HG03280 (cell line): ENCODE measurements around the gene UBE2S.
"Not testable (repeated sequence)": the region's sequence is repeated elsewhere in the genome, so short reads cannot be mapped to it uniquely, and the experiment has no call there.

Source experiments
- ATAC-seq: cut with Tn5 transposase; IDR thresholded peaks from one replicate; pipeline ENCODE4 v1.9.1; 2021; ENCODE audit warnings: mild to moderate bottlenecking, moderate library complexity; ENCODE audit not compliant: unreplicated experiment

Gene UBE2S

DNA sequence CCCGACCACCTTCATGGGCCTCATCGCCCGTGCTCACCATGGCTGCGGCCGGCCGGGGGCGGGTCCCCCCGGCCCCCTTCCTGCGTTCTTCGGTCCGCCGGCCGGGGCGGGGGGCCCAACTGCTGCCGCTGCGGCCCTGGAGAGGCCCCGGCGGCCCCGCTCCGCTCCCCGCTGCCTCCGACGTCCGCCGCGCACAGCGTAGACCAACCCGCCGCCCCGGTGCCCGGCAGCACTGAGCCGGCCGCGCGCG lies at the start of gene UBE2S:
Gene UBE2S, minus strand, starts transcription at position 239 of the 250 bp plus-strand sequence. Its CDS starts 199 bp downstream, at position 40.
- not testable (repeated sequence) for ATAC-seq

DNA sequence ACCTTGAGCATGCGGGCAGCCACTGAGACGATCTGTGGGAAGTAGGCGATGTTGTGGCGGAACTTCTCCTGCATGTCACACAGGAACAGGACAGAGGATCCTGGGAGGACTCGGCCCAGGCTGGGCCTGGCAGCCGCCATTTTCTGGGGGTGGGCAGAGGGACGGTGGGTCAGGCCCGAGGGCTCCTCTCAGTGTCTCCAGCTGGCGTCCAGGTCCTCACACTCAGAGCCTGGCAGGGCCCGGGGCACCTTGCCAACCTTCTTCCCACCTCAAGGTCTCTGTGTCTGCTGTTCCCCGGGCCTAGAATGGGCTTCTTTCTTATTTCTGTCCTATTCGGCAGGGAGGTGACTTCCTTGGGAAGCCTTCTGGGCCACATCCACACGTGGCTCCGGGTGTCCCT lies 48.8 kb upstream of the UBE2S start:
- no peak for ATAC-seq

DNA sequence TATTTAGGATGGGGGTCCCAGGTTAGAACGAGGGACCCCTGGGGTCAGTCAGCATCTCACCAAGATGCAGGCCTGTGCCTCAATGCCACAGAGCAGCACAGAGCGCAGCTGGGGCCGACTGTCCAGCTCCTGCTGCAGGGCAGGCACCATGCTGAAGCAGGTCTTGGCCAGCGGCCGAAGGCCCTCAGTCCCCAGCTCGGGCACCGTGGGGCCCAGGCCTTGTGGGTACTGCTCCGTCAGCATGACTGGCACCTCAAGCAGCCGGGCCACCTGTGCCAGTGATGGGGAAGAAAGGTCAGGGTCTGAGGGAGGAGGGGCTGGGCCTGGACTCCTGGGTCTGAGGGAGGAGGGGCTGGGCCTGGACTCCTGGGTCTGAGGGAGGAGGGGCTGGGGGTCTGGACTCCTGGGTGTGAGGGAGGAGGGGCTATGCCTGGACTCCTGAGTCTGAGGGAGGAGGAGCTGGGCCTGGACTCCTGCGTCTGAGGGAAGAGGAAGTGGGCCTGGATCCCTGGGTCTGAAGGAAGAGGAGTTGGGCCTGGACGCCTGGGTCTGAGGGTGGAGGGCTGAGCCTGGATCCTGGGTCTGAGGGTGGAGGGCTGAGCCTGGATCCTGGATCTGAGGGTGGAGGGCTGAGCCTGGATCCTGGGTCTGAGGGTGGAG lies 48.1 kb upstream of the UBE2S start:
- no peak for ATAC-seq

DNA sequence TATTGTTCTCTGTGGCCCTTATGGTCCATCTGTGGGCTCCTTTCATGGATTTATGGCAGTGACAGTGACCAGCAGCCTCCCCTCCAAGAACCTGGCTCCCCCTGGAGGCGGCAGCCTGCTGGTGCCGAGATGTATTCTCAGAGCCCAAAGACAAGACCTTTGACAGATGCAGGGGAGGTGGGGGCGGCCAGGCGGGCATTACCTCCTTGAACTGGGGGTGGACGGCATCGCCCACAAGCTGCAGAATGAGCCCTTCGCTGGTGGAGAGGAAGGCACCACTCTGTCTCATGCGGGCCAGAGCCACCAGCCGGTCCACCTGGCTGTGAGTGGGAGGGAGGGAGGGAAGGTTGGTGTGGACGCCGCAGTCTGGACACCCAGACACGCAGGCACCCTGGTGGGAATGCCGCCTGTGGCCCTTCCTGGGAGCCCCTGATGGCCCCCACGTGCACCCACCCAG lies 47.2 kb upstream of the UBE2S start:
- no peak for ATAC-seq

GRCh38 chr19:55453511-55454260 lies 46.1 kb upstream of the UBE2S start:
- no peak for ATAC-seq

GRCh38 chr19:55452749-55453346 lies 45.3 kb upstream of the UBE2S start:
- no peak for ATAC-seq

DNA sequence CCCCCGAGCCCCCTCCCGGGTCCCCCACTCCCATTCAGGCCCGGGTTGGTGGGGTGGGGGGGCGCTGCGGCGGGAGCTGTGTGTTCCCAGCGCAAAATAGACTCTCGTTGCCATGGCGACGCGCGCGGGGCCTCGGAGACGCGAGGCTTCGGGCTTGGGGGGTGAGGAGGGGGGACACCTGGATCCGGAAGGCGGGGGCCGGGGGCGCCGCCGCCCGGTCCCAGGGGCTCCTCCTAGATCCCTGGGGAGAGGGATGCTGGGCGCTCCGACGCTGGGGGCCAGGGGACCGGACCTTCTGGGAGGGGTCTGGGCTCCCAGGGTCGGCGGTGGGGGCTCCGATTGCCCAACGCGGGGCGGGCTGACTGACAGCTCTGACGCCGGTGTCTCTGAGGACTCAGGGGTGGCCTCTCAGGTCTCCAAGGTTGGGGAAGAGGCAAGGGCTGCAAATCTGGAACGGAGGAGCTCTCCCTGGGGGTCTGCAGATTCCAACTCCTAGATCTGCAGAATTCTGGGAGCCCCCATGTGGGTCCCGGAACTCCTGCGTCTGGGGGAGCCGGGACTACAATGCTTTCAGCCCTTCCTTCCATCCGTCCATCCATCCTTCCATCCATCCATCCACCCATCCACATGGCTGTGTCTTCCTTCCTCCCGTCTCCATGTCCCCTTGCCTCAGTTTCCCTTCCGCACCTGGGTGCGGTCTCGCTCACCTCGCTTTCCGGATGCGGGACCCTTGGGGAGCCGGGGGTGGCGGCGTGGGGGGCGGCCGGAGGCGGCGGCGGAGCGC lies 44.6 kb upstream of the UBE2S start:
- no peak for ATAC-seq

DNA sequence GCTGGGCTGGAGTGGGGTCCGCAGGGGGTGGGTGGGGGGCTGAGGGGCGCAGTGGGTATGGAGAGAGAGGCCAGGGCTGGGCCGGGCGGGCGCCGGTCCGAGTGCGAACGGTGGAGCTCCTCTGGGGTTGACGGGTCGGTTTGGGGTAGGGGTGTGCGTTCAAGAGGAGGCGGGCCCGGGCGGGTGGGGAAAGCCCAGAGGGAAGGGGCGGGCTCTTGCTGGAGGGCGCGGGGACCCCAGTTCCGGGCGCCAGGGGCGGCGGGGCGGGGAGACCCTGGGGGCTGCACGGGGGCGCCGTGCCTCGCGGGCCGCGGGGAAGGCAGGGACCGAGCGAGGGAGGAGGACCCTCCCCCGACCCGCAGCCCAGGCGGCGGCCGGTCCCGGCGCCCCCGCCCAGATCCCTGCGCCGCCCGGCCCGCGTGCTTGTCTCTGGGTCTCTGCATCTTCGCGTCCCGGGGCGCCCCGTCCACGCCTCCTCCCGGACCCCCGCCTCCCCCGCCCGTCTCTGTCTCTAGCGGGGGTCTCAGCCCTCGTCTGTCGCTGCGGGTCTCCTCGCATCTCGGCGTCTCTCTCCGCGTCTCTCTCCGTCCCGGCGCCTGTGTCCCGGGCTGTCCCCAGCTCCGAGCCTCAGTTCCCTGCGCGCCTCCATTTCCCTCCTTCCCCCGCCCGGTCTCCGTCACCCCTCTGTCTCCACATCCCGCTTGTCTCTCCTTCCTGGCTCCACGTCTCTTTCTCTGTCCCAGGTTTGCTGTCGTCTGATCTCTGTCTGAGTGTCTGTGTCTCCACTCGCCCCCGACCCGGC lies 43.8 kb upstream of the UBE2S start:
- no peak for ATAC-seq

DNA sequence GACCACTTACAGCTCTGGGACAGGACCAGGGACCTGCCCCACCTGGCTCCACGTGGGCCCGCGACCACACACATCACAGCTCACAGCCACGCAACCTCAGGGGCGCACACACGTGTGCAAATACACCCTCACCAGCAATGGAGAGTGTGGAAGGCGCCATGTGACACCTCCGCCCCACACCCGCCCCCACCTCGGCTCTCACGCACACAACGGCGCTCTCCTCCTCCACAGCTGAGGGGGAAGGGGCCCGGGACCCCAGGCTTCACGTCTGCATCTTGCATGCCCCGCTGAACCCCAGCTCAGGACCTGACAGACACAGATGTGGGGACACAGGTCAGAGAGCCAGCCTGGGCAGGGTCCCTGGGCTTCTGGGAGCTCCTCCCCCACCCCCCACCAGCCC lies 41.9 kb upstream of the UBE2S start:
- no peak for ATAC-seq

DNA sequence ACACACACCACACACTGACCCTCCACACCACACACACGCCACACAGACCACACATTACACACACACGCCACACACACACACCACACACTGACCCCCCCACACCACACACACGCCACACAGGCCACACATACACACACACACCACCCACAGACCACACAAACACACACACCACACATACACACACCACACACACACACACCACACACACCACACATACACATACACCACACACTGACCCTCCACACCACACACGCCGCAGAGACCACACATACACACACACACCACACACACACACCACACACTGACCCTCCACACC lies 40.5 kb upstream of the UBE2S start:
- not testable (repeated sequence) for ATAC-seq

DNA sequence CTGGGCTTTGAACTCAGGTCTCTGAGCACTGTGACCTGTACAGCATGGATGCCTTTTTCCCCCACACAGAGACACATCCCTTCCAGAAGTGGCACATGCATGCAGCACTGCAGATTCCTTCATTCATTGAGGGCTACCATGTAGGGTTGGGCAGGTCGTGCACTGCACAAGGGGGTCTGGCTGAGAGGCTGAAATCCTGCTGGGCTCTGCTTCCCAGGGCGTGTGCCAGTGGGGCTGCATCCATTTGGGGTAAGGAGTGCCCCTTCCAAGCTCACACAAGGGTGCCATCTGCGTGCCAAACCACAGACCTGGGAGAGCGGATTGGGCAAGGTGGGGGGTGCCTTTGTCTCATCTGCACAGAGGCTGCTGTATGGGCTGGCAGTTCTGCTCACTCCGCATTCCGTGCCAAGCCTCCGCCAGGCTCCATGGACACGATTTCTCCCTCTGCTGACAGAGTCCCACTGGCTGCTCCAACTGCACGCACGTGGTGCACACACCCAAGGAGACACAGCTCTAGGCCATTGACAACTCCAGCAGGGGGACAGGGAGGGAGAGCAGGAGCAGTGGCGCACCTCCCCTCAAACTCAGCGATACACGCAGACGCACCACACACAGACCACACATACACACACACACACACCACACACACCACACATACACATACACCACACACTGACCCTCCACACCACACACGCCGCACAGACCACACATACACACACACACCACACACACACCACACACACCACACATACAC lies 40.0 kb upstream of the UBE2S start:
- no peak for ATAC-seq

- no peak for ATAC-seq
Observed at GRCh38 chr19:55446060-55446459, 38.5 kb upstream of the UBE2S start.

GRCh38 chr19:55444646-55445045 lies 37.1 kb upstream of the UBE2S start:
- ATAC-seq, result no peak

DNA sequence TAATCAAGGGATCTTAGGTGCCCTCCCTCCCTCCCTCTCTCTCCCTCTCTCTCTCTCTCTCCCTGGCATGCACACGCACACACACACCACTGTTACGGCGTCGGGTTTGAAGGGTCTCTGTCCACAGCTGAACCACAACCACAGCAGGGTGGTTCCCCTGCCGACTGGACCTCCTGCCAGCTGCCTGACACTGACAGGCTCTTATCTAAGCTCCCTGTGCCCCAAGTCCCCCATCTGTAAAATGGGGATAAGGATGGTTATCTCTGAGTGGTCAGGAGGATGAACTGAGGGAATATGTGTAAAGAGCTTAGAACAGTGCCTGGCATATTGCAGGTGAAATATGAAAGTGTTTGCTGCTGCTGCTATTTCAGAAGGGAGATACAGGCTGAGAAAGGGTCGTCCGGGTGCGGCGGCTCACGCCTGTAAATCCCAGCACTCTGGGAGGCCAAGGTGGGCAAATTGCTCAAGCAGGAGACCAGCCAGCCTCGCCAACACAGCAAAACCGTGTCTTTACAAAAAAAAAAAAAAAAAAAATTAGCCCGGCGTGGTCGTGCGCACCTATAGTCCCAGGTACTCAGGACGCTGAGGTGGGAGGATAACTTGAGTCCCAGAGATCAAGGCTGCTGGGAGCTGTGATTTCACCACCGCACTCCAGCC lies 36.4 kb upstream of the UBE2S start:
- ATAC-seq, result no peak

DNA sequence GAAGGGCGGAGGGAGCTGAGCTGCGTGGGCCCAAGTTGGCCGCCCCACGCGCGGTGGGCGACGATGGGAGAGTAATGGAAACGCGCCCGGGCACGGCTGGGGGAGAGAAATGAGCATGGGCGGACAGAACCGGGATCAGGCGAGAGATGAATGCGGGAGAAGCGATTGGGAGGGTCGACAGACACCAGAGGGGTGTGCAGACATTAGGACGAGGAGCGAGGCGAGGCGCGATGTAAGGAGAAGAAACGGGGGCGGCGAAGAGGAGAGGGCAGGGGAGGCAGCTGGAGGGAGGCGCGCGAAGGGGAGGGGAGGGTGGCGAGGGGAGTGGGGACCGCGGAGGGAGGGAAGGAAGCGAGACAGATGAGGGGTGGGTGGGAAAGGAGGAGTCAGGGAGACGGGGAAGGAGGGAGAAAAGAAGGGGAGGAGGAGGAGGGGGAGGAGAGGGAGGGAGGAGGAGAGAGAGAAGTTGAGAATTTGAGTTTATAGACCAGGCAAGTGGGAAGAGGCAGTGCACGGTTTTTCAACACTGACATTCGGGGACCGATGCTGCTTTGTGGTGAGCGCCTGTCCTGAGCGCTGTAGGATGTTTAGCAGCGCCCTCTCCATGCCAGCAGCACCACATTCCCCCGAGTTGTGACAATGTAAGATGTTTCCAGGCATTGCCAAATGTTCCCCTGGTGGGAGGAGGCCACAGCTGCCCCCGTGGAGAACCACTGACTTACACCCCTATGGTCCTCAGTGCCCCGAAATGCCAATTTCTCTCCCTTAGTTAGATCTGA lies 35.6 kb upstream of the UBE2S start, which contains the start of gene SHISA7:
Gene SHISA7, minus strand, starts transcription at position 256 of the 779 bp plus-strand sequence. CDS start 437 bp downstream, outside the sequence.
- ATAC-seq, result no peak

DNA sequence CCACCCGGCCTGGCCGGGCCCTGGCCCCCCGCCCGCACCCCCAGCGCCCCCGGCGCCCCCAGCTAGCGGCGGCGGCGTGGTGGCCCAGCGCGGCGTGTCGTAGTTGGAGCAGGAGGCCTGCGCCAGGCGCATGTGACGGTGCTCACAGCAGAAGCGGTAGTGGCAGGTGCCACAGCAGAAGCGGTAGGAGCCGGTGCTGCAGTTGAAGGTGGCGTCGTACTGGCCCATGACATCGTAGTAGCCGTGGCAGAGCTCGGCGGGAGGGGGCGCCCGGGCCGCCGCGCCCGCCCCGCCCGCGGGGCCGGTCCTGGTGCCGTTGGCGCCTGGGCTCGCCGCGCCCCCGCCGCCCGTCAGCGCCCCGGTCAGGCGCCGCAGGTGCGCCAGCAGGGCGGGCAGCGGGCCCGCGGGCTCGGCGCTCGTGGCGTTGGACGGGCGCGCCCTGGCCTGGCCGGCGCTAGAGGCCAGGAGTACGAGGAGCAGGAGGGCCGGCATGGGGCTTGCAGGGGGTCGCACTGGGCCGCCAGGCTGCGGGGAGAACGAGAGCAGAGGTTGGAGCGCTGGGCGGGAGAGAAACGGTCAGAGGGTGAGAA lies 34.9 kb upstream of the UBE2S start:
- no peak for ATAC-seq

- no peak for ATAC-seq
Observed at GRCh38 chr19:55441692-55442321, 34.2 kb upstream of the UBE2S start.

GRCh38 chr19:55441319-55441691 lies 33.7 kb upstream of the UBE2S start:
- no peak for ATAC-seq
